Measurements from ENCODE around the gene TRIM69. TPM values are rescaled to one million over a fixed set of nuclear protein-coding genes. Genes with fewer than 3 reads are reported as not detected.
A peak's percentile ranks its signal among the peaks of the same experiment; 100 is the strongest.

TRIM69 gene
- total and polyA plus RNA-seq, 2 experiments from 2014 or later = 4.3 to 7.0 TPM

DNA sequence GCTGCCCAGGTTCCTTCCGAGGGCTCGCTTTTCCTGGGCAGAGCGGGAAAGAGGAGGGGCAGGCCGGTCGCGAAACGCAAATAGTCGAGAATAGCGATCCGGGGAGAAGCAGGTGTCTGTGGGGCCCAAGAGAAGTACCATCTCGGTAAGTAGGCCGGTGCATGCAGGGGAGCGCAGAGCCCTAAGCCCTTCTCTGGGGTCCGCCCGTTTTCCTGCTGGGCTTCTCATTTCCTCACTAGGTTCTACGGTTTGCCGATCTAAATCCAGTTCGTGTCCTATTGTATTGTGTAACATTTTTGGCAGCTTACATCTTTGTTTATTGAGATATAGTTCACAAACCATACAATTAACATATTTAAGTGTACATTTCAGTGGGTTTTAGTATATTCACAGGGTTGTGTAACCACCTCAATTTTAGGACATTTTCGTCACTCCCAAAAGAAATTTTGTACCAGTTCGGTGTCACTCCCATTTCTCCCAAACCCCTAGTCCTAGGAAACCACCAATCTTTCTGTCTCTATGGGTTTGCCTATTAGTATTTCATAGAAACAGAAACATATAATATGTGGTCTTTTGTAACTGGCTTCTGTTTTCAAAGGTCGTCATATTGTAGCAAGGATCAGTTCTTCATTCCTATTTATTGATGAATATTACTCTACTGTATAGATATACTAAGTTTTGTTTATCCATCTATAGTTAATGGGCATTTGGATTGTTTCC is 6.8 kb upstream of the TRIM69 start:
- Histone ChIP-seq H3K36me3 (ENCODE audit: insufficient read depth) (no peaks in the 10 kb centered on the region), H3K4me2 (peak overlapping the region; percentile 77), H2AFZ (peak overlapping the region; percentile 25; the same call in 1 of the 2 replicates), H3K9me2 (ENCODE audit: insufficient read depth) (no peaks in the 10 kb centered on the region), H3K79me2 (replicated peaks; ENCODE audit: insufficient read depth) (no peaks in the 10 kb centered on the region), H3K4me3 (peak overlapping the region; percentile 66), H4K20me1 (replicated peaks; ENCODE audit: insufficient read depth) (no peaks in the 10 kb centered on the region), H3F3A (replicated peaks; ENCODE audit: low read depth) (no peaks in the 10 kb centered on the region), H3K4me1 (ENCODE audit: insufficient read depth) (peaks cover 5% of the 10 kb centered on the region), H3K27me3 (ENCODE audit: insufficient read depth) (peaks cover 9% of the 10 kb centered on the region), H3K27ac (ENCODE audit: low read depth) (no peak overlapping the region; the same call in 1 of the 2 replicates)
- Mint-ChIP-seq H3K36me3 (ENCODE audit: low read depth) (no peaks in the 10 kb centered on the region), H3K4me3 (peak overlapping the region; percentile 98), H3K4me1 (peaks cover 26% of the 10 kb centered on the region), H3K9me3 (no peaks in the 10 kb centered on the region), H3K27ac (peak overlapping the region; percentile 90), H3K27me3 (ENCODE audit: insufficient read depth, low read depth, poor library complexity) (peaks cover 14% of the 10 kb centered on the region)
- TF ChIP-seq STAT1 (IDR thresholded peaks at IDR 0.05; ENCODE audit: unreplicated experiment) (no peak), EZH2 (IDR thresholded peaks at IDR 0.05; ENCODE audit: low read depth, unreplicated experiment) (no peak), ZNF331 (CRISPR knock-in tag; IDR thresholded peaks at IDR 0.05; ENCODE audit: low read depth) (no peak), POLR2AphosphoS5 (IDR thresholded peaks at IDR 0.05; ENCODE audit: low read depth) (no peak), NANOG (IDR thresholded peaks at IDR 0.05; ENCODE audit: borderline replicate concordance) (no peak), EZH2phosphoT487 (IDR thresholded peaks at IDR 0.05; ENCODE audit: unreplicated experiment) (no peak), ZNF114 (CRISPR knock-in tag; IDR thresholded peaks at IDR 0.05) (no peak), CREB1 (CRISPR knock-in tag; IDR thresholded peaks at IDR 0.05; ENCODE audit: low read depth) (no peak), JUNB (IDR thresholded peaks at IDR 0.05; ENCODE audit: unreplicated experiment) (no peak)
- TF ChIP-seq, protein P1, sequence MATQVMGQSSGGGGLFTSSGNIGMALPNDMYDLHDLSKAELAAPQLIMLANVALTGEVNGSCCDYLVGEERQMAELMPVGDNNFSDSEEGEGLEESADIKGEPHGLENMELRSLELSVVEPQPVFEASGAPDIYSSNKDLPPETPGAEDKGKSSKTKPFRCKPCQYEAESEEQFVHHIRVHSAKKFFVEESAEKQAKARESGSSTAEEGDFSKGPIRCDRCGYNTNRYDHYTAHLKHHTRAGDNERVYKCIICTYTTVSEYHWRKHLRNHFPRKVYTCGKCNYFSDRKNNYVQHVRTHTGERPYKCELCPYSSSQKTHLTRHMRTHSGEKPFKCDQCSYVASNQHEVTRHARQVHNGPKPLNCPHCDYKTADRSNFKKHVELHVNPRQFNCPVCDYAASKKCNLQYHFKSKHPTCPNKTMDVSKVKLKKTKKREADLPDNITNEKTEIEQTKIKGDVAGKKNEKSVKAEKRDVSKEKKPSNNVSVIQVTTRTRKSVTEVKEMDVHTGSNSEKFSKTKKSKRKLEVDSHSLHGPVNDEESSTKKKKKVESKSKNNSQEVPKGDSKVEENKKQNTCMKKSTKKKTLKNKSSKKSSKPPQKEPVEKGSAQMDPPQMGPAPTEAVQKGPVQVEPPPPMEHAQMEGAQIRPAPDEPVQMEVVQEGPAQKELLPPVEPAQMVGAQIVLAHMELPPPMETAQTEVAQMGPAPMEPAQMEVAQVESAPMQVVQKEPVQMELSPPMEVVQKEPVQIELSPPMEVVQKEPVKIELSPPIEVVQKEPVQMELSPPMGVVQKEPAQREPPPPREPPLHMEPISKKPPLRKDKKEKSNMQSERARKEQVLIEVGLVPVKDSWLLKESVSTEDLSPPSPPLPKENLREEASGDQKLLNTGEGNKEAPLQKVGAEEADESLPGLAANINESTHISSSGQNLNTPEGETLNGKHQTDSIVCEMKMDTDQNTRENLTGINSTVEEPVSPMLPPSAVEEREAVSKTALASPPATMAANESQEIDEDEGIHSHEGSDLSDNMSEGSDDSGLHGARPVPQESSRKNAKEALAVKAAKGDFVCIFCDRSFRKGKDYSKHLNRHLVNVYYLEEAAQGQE (IDR thresholded peaks at IDR 0.05; ENCODE audit: unreplicated experiment) = no peak
- TF ChIP-seq, protein P2, sequence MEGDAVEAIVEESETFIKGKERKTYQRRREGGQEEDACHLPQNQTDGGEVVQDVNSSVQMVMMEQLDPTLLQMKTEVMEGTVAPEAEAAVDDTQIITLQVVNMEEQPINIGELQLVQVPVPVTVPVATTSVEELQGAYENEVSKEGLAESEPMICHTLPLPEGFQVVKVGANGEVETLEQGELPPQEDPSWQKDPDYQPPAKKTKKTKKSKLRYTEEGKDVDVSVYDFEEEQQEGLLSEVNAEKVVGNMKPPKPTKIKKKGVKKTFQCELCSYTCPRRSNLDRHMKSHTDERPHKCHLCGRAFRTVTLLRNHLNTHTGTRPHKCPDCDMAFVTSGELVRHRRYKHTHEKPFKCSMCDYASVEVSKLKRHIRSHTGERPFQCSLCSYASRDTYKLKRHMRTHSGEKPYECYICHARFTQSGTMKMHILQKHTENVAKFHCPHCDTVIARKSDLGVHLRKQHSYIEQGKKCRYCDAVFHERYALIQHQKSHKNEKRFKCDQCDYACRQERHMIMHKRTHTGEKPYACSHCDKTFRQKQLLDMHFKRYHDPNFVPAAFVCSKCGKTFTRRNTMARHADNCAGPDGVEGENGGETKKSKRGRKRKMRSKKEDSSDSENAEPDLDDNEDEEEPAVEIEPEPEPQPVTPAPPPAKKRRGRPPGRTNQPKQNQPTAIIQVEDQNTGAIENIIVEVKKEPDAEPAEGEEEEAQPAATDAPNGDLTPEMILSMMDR (conservative IDR thresholded peaks at IDR 0.05; ENCODE audit: low read depth in 2 of 2) = no peak
- TF ChIP-seq, protein P3, sequence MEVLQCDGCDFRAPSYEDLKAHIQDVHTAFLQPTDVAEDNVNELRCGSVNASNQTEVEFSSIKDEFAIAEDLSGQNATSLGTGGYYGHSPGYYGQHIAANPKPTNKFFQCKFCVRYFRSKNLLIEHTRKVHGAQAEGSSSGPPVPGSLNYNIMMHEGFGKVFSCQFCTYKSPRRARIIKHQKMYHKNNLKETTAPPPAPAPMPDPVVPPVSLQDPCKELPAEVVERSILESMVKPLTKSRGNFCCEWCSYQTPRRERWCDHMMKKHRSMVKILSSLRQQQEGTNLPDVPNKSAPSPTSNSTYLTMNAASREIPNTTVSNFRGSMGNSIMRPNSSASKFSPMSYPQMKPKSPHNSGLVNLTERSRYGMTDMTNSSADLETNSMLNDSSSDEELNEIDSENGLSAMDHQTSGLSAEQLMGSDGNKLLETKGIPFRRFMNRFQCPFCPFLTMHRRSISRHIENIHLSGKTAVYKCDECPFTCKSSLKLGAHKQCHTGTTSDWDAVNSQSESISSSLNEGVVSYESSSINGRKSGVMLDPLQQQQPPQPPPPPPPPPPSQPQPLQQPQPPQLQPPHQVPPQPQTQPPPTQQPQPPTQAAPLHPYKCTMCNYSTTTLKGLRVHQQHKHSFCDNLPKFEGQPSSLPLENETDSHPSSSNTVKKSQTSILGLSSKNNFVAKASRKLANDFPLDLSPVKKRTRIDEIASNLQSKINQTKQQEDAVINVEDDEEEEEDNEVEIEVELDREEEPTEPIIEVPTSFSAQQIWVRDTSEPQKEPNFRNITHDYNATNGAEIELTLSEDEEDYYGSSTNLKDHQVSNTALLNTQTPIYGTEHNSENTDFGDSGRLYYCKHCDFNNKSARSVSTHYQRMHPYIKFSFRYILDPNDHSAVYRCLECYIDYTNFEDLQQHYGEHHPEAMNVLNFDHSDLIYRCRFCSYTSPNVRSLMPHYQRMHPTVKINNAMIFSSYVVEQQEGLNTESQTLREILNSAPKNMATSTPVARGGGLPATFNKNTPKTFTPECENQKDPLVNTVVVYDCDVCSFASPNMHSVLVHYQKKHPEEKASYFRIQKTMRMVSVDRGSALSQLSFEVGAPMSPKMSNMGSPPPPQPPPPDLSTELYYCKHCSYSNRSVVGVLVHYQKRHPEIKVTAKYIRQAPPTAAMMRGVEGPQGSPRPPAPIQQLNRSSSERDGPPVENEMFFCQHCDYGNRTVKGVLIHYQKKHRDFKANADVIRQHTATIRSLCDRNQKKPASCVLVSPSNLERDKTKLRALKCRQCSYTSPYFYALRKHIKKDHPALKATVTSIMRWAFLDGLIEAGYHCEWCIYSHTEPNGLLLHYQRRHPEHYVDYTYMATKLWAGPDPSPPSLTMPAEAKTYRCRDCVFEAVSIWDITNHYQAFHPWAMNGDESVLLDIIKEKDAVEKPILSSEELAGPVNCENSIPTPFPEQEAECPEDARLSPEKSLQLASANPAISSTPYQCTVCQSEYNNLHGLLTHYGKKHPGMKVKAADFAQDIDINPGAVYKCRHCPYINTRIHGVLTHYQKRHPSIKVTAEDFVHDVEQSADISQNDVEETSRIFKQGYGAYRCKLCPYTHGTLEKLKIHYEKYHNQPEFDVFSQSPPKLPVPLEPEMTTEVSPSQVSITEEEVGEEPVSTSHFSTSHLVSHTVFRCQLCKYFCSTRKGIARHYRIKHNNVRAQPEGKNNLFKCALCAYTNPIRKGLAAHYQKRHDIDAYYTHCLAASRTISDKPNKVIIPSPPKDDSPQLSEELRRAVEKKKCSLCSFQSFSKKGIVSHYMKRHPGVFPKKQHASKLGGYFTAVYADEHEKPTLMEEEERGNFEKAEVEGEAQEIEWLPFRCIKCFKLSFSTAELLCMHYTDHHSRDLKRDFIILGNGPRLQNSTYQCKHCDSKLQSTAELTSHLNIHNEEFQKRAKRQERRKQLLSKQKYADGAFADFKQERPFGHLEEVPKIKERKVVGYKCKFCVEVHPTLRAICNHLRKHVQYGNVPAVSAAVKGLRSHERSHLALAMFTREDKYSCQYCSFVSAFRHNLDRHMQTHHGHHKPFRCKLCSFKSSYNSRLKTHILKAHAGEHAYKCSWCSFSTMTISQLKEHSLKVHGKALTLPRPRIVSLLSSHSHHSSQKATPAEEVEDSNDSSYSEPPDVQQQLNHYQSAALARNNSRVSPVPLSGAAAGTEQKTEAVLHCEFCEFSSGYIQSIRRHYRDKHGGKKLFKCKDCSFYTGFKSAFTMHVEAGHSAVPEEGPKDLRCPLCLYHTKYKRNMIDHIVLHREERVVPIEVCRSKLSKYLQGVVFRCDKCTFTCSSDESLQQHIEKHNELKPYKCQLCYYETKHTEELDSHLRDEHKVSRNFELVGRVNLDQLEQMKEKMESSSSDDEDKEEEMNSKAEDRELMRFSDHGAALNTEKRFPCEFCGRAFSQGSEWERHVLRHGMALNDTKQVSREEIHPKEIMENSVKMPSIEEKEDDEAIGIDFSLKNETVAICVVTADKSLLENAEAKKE (CRISPR knock-in tag; IDR thresholded peaks at IDR 0.05) = no peak
- TF ChIP-seq, protein P4, sequence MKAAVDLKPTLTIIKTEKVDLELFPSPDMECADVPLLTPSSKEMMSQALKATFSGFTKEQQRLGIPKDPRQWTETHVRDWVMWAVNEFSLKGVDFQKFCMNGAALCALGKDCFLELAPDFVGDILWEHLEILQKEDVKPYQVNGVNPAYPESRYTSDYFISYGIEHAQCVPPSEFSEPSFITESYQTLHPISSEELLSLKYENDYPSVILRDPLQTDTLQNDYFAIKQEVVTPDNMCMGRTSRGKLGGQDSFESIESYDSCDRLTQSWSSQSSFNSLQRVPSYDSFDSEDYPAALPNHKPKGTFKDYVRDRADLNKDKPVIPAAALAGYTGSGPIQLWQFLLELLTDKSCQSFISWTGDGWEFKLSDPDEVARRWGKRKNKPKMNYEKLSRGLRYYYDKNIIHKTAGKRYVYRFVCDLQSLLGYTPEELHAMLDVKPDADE (IDR thresholded peaks at IDR 0.05) = no peak
- peak; percentile 52 for ATAC-seq
- DNase-seq (ENCODE audit: low spot score) = peak; percentile 60

Data from GM23338 (cell line).